MCF 10A (cell line): ENCODE measurements around the gene CPNE8. TPM values are rescaled to one million over a fixed set of nuclear protein-coding genes. Genes with fewer than 3 reads are reported as not detected.

Experiments used
- BruUV-seq: library from RNA; stranded (reverse); fragments of 400-500 nt; replicated peaks from 2 replicates; lab custom pipeline; 2021; lab: Mats Ljungman, UMichigan
- CTCF ChIA-PET: fragments of 300-600 bp; sonication (Branson Sonifier 250); formaldehyde crosslinking; extraction: SDS; loops from one replicate; lab custom pipeline; 2021; ENCODE audit warnings: antibody characterized with exemption, inconsistent platforms; lab: Yijun Ruan, JAX
- POLR2A ChIA-PET: fragments of 300-600, 350-650 bp; sonication (Branson Sonifier 250); formaldehyde crosslinking; extraction: SDS; loops from one replicate; lab custom pipeline; 2020; ENCODE audit warnings: antibody characterized with exemption, inconsistent platforms; lab: Yijun Ruan, JAX
- DNase-seq: peaks from one replicate; pipeline ENCODE4 v3.0.0-alpha.2; 2018; ENCODE audit not compliant: unreplicated experiment
- H3K27ac Mint-ChIP-seq: one replicate; pipeline ENCODE4 v1.8.0; 2022; ENCODE audit warnings: mild to moderate bottlenecking, low read depth, mixed read lengths; ENCODE audit not compliant: unreplicated experiment
- H3K27me3 Mint-ChIP-seq: one replicate; pipeline ENCODE4 v1.8.0; 2022; ENCODE audit warnings: mixed read lengths; ENCODE audit not compliant: insufficient read depth, unreplicated experiment
- H3K36me3 Mint-ChIP-seq: one replicate; pipeline ENCODE4 v1.8.0; 2022; ENCODE audit warnings: mild to moderate bottlenecking, moderate library complexity, mixed read lengths; ENCODE audit not compliant: insufficient read depth, unreplicated experiment
- H3K4me1 Mint-ChIP-seq: one replicate; pipeline ENCODE4 v1.8.0; 2022; ENCODE audit warnings: mixed read lengths; ENCODE audit not compliant: insufficient read depth, unreplicated experiment
- H3K4me3 Mint-ChIP-seq: one replicate; pipeline ENCODE4 v1.8.0; 2022; ENCODE audit warnings: mild to moderate bottlenecking, moderate library complexity, mixed read lengths; ENCODE audit not compliant: unreplicated experiment
- H3K9me3 Mint-ChIP-seq: one replicate; pipeline ENCODE4 v1.8.0; 2022; ENCODE audit warnings: mixed read lengths; ENCODE audit not compliant: unreplicated experiment
- intact Hi-C: fragments of 100-400 bp; cut with micrococcal nuclease; formaldehyde crosslinking; loops from 2 replicates; pipeline ENCODE4 v1.14.1; 2022
- total RNA-seq: library from RNA; stranded (reverse); gene quantifications from 2 replicates; pipeline ENCODE4 v1.2.3, GENCODE V29; 2022
- TF ChIP-seq, protein P1 (sequence below): fragments of 200-600 bp; IDR thresholded peaks from one replicate; pipeline ENCODE4 v1.8.0; 2022; ENCODE audit warnings: antibody characterized with exemption, mild to moderate bottlenecking; ENCODE audit not compliant: unreplicated experiment

Gene CPNE8
- total RNA-seq, 1 experiment from 2014 or later = 17.0 TPM

DNA sequence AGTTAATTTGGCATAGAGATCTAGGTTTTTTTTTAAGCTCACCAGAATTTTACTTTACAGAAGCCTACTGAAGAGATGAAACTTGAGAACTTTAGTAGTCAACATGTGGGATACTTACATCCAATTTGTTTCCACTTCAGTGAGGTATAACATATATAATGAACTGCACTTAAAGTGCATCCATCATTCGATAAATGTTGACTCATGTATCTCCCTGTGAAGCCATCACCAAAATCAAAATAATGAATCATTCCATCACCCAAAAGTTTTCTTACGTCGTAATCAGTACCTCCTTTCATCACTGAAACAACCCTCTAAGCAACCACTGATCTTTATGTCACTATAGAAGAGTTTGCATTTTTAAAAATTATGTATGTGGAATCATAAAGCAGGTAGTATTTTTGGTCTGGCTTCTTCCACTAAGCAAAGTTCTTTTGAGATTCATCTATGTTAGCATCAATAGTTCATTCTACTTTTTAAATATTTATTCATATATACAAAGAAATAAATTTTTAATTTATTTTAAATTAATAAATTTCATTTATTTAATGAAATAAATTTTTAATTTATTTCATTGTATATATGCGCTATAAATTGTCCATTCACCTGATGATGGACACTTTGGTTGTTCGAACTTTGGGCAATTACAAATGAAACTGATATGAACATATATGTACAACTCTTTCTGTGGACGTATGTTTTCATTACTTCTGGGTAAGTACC, 2.0 kb upstream of the CPNE8 start:
- no peaks in the 10 kb centered on the region for H3K27me3 Mint-ChIP-seq
- ChIA-PET POLR2A (interaction anchor here (0.7 to 3.3 kb wide), 16 partner anchors 9 to 584 kb away, joined by 3 to 50 read pairs (median 10); no protein-coding TSS in a partner anchor), CTCF (interaction anchor here (0.5 to 6.1 kb wide), 33 partner anchors 11 to 576 kb away, joined by 3 to 86 read pairs (median 4); no protein-coding TSS in a partner anchor)
- no TSS peak for BruUV-seq
- H3K27ac Mint-ChIP-seq = peak overlapping the region; percentile 89
- TF ChIP-seq, protein P1, sequence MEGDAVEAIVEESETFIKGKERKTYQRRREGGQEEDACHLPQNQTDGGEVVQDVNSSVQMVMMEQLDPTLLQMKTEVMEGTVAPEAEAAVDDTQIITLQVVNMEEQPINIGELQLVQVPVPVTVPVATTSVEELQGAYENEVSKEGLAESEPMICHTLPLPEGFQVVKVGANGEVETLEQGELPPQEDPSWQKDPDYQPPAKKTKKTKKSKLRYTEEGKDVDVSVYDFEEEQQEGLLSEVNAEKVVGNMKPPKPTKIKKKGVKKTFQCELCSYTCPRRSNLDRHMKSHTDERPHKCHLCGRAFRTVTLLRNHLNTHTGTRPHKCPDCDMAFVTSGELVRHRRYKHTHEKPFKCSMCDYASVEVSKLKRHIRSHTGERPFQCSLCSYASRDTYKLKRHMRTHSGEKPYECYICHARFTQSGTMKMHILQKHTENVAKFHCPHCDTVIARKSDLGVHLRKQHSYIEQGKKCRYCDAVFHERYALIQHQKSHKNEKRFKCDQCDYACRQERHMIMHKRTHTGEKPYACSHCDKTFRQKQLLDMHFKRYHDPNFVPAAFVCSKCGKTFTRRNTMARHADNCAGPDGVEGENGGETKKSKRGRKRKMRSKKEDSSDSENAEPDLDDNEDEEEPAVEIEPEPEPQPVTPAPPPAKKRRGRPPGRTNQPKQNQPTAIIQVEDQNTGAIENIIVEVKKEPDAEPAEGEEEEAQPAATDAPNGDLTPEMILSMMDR = no peak
- peaks cover 15% of the 10 kb centered on the region for H3K4me1 Mint-ChIP-seq
- intact Hi-C loops = loop anchor here (2.0 to 10.0 kb wide), 4 partner anchors 133 to 573 kb away; no protein-coding TSS in a partner anchor
- H3K9me3 Mint-ChIP-seq = no peaks in the 10 kb centered on the region
- H3K4me3 Mint-ChIP-seq = peak overlapping the region; percentile 98
- no peak for DNase-seq
- H3K36me3 Mint-ChIP-seq = peaks cover 6% of the 10 kb centered on the region

DNA sequence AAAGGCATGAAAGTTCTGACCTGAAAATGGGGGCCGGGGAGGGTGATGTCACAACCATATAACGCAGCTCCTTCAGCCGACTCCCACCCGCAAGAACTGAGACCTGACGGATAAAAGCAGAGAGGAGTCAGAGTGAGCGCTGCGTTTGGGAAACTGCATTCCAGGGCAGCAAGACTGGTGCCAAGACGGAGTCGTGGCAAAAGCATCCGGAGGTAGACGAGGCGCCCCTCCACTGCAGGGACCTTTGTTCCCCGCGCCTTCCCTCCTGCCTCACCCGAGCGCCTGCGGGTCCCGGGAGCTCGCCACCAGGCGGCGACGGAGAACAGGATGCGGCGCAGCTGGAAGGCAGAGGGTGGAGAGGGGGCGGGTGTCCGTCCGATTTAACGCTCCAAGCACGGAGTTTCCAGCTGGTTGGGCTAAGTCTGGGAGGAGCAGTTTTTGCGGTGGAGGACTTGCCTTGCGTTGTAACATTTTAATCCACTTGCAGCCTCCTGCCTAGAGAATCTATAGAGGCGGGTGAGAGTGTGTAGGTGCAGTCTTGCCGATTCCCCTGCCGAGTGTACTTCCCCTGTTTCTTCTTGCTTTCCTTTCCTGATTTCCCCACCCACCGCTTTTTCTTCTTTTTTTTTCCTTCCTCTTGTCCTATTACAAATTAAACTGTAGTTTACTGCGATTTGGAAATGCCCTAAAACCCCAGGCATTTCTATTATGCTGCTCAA, 1.2 kb upstream of the CPNE8 start:
- CTCF ChIA-PET = interaction anchor here (0.5 to 6.1 kb wide), 66 partner anchors 11 to 850 kb away, joined by 3 to 86 read pairs (median 4); partner anchors contain the start of gene ALG10B
- peak; percentile 88 for DNase-seq
- TF ChIP-seq, protein P1 = peak; percentile 81
- peaks cover 22% of the 10 kb centered on the region for H3K4me1 Mint-ChIP-seq
- peak overlapping the region; percentile 89 for H3K27ac Mint-ChIP-seq
- peaks cover 6% of the 10 kb centered on the region for H3K36me3 Mint-ChIP-seq
- H3K9me3 Mint-ChIP-seq = no peaks in the 10 kb centered on the region
- peak overlapping the region; percentile 98 for H3K4me3 Mint-ChIP-seq
- no peaks in the 10 kb centered on the region for H3K27me3 Mint-ChIP-seq
- POLR2A ChIA-PET = interaction anchor here (0.7 to 3.3 kb wide), 26 partner anchors 9 to 590 kb away, joined by 3 to 50 read pairs (median 6); partner anchors contain the start of gene ALG10B
- intact Hi-C loops = loop anchor here (1.0 to 10.0 kb wide), 6 partner anchors 132 to 572 kb away; no protein-coding TSS in a partner anchor
- BruUV-seq = no TSS peak

DNA sequence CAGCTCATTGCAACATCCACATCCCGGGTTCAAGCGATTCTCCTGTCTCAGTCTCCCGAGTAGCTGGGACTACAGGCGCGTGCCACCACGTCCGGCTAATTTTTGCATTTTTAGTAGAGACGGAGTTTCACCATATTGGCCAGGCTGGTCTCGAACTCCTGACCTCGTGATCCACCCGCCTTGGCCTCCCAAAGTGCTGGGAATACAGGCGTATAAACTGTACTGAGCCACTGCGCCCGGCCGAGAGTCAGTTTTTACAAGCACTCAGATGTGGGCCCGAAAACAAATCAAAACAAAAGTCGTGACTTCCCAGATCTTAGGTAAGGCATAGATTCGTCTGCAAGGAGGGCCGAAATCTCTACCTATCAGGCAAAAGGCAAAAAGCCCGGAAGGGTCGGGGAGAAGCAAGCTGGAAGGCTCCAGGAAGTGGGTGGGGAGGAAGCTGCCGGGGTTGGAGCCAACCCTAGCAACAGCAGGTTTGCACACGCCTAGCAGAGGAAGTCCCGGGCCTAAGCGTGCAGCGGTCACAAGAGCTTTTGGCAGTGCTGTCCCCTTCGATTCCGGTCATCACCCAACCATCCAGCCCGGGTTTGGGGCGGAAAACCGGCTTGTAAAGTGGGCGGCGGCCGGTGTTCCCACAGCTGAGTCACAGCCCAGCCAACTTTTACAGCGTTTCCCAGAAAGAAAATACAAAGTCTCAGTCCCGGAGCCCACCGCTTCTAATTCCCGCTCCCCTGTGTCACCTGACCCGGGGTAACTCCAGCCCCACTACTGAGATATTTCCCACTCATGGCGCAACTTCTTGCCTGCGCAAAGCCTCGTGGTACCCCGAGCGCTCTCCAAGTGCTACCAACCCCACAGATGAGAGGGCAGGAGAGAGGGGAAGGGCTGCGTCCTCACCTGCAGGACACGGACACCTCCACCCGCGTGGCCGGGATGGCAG, 583 bp downstream of the CPNE8 start:
- CTCF ChIA-PET = interaction anchor here (0.6 to 6.1 kb wide), 17 partner anchors 9 to 579 kb away, joined by 3 to 86 read pairs (median 6); no protein-coding TSS in a partner anchor
- Mint-ChIP-seq H3K9me3 (no peaks in the 10 kb centered on the region), H3K27ac (peak overlapping the region; percentile 89), H3K27me3 (no peaks in the 10 kb centered on the region), H3K4me3 (peak overlapping the region; percentile 98), H3K36me3 (peaks cover 6% of the 10 kb centered on the region), H3K4me1 (peaks cover 25% of the 10 kb centered on the region)
- POLR2A ChIA-PET = interaction anchor here (0.5 to 3.3 kb wide), 28 partner anchors 9 to 588 kb away, joined by 3 to 50 read pairs (median 4); partner anchors contain the start of gene ALG10B
- DNase-seq = peak; percentile 96
- BruUV-seq = TSS peak; percentile 59
- TF ChIP-seq, protein P1 = no peak
- intact Hi-C loops = loop anchor here (2.0 to 10.0 kb wide), 4 partner anchors 130 to 848 kb away; no protein-coding TSS in a partner anchor
